GM21529 (cell line): Measurements from ENCODE around the gene BUB1.
"Not testable (repeated sequence)": the region's sequence is repeated elsewhere in the genome, so short reads cannot be mapped to it uniquely, and the experiment has no call there.

ENCODE experiments used
- ATAC-seq: cut with Tn5 transposase; IDR thresholded peaks from one replicate; pipeline ENCODE4 v1.9.1; 2021; ENCODE audit not compliant: unreplicated experiment

Gene BUB1

GRCh38 chr2:110605057-110605456 is 72.8 kb downstream of the BUB1 start:
- ATAC-seq: not testable (repeated sequence)

GRCh38 chr2:110603917-110604591 is 73.8 kb downstream of the BUB1 start:
- ATAC-seq: not testable (repeated sequence)

DNA sequence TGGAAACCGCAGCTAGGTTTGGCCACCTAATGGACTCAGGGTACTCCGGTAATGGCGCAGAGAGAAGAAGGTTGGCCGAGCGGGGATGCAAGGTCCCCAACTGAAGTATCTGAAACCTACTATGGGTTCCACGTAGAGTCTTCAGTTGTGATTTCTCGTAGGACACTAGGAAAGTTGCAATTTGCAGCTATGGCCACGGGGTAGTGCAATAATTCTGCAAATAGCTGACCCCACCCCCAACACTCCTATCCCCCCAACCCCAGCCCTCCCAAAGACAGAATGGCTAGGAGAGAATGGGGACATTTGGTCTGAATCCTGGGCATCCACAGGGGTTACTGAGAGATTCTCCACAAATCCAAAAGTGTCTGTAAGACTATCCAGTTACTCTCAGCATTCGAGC is 75.7 kb downstream of the BUB1 start:
- not testable (repeated sequence) for ATAC-seq

DNA sequence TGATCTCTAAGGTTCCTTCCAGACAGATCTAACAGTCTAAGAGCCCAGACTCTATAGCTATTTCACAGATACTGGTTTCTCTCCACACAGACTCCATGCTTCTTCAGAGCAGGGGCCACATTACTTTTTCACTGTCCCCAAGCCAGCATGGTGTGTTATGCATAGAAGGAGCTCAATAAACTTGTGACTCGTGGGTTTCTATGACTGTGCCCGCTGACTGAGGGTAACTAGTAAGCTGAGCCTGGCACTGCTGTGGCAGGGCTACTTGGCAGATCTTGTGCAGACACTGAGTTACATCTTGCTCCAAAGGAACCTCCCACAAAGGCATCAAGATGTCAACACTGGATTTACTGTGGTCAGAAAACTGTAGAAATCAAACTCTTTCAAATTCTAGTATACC is 85.9 kb downstream of the BUB1 start:
- not testable (repeated sequence) for ATAC-seq

- ATAC-seq: not testable (repeated sequence)
Observed at GRCh38 chr2:110589677-110590330, 88.1 kb downstream of the BUB1 start.

- not testable (repeated sequence) for ATAC-seq
Observed at GRCh38 chr2:110588520-110588919, 89.3 kb downstream of the BUB1 start.
